Uterus (tissue), 4 donors: ENCODE measurements around the gene RNASE8. TPM values are rescaled to one million over a fixed set of nuclear protein-coding genes. Genes with fewer than 3 reads are reported as not detected.

Source experiments
- DNase-seq, 2 donors: peaks; one replicate each; pipeline ENCODE4 v3.0.0-alpha.2; 2019 to 2020
- H3K27ac ChIP-seq, 2 donors: fragments of 200-600 bp; sonication (generic); 1 replicate in 1 of 2; 2 replicates in 1 of 2; pipeline ENCODE4 v1.5.1; 2016 to 2018
- H3K27me3 ChIP-seq, 2 donors: fragments of 200-600 bp; sonication (generic); one replicate each; pipeline ENCODE4 v1.5.1; 2018 to 2019; ENCODE audit warnings: control low read depth in 1 of 2
- H3K36me3 ChIP-seq, 2 donors: fragments of 200-600 bp; sonication (generic); one replicate each; pipeline ENCODE4 v1.5.1; 2019; ENCODE audit warnings: control low read depth in 1 of 2
- H3K4me1 ChIP-seq, 2 donors: fragments of 200-600 bp; sonication (generic); one replicate each; pipeline ENCODE4 v1.5.1; 2018 to 2019; ENCODE audit warnings: control low read depth in 1 of 2
- H3K4me3 ChIP-seq, 2 donors: fragments of 200-600 bp; sonication (generic); 1 replicate in 1 of 2; 2 replicates in 1 of 2; pipeline ENCODE4 v1.5.1; 2018 to 2019; ENCODE audit warnings: mild to moderate bottlenecking in 1 of 2
- H3K9me3 ChIP-seq, 2 donors: fragments of 200-600 bp; sonication (generic); one replicate each; pipeline ENCODE4 v1.5.1; 2019; ENCODE audit warnings: control low read depth in 1 of 2
- CTCF ChIP-seq, 4 experiments: fragments of 200-600 bp in 2 of 4; fragments of 450-650 bp in 2 of 4; sonication (generic) in 2 of 4; IDR thresholded peaks; one replicate each; pipeline ENCODE4 v1.5.1; 2016 to 2019; ENCODE audit warnings: antibody characterized with exemption in 4 of 4, mild to moderate bottlenecking in 2 of 4, moderate library complexity in 1 of 4
- POLR2A ChIP-seq, 2 donors: fragments of 450-650 bp; IDR thresholded peaks; one replicate each; pipeline ENCODE4 v1.6.1; 2016; ENCODE audit warnings: antibody characterized with exemption in 2 of 2, mild to moderate bottlenecking in 1 of 2, moderate library complexity in 1 of 2
- intact Hi-C: fragments of 100-400 bp; cut with DNase I; formaldehyde crosslinking; loops from one replicate; pipeline ENCODE4 v1.15.1; 2023; ENCODE audit warnings: low total_unique reads
- total RNA-seq, 4 donors: library from RNA; depleted of rRNA in 3 of 4; stranded (reverse); fragments of >200 nt in 3 of 4; gene quantifications; one replicate each; pipeline versions ENCODE4 v1.1.0 to v1.2.4, GENCODE V29; 2014 to 2023
- donor health status: DM: yes; HTN: yes; CAD: no.

Gene RNASE8
- total RNA-seq, 4 donors from 2014 or later = not detected

- intact Hi-C loops = no loop called here
- TF ChIP-seq POLR2A (IDR thresholded peaks at IDR 0.05) (no peak), CTCF (IDR thresholded peaks at IDR 0.05) (no peak)
- H3K4me3 ChIP-seq = no peak overlapping the region
- H3K9me3 ChIP-seq = no peaks in the 10 kb centered on the region
- H3K36me3 ChIP-seq = no peaks in the 10 kb centered on the region
- H3K4me1 ChIP-seq = no peaks in the 10 kb centered on the region
- no peak for DNase-seq
- H3K27me3 ChIP-seq = no peaks in the 10 kb centered on the region
- H3K27ac ChIP-seq = no peak overlapping the region
These were observed 3.2 kb downstream of the RNASE8 start for GRCh38 chr14:21060614-21061346.

DNA sequence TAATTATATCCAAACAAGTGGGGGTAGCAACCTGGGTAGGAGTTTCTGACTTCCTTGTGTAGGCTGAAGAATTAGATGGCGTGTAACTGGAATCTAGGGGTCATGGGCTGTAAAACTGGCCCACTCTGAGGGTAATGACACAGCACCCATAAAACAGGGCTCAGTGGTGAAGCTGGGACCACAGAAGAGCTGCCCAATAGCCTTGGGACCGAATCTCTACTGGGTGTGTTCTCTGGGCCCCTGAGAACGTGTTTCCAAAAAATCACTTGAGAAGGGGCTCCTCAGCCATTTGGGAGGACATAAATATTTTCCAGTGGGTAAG lies 3.7 kb downstream of the RNASE8 start:
- Histone ChIP-seq H3K36me3 (no peaks in the 10 kb centered on the region), H3K4me3 (no peak overlapping the region), H3K27me3 (no peaks in the 10 kb centered on the region), H3K27ac (no peak overlapping the region), H3K4me1 (no peaks in the 10 kb centered on the region), H3K9me3 (no peaks in the 10 kb centered on the region)
- intact Hi-C loops = no loop called here
- DNase-seq = no peak
- TF ChIP-seq CTCF (IDR thresholded peaks at IDR 0.05) = no peak
- TF ChIP-seq POLR2A (IDR thresholded peaks at IDR 0.05) = no peak

- intact Hi-C loops = no loop called here
- H3K4me3 ChIP-seq = no peak overlapping the region
These were observed 5.9 kb downstream of the RNASE8 start for GRCh38 chr14:21063479-21063878.

GRCh38 chr14:21066882-21067502 lies 9.4 kb downstream of the RNASE8 start:
- no peaks in the 10 kb centered on the region for H3K4me1 ChIP-seq
- no peaks in the 10 kb centered on the region for H3K9me3 ChIP-seq
- no peaks in the 10 kb centered on the region for H3K36me3 ChIP-seq
- TF ChIP-seq CTCF (IDR thresholded peaks at IDR 0.05) (no peak), POLR2A (IDR thresholded peaks at IDR 0.05) (no peak)
- no peaks in the 10 kb centered on the region for H3K27me3 ChIP-seq
- H3K27ac ChIP-seq = no peak overlapping the region
- H3K4me3 ChIP-seq = no peak overlapping the region
- no peak for DNase-seq
- intact Hi-C loops = loop anchor here (5.0 kb wide), 1 partner anchor 35 kb away; the partner anchor contains the start of gene TMEM253

More at GRCh38 chr14:21063479-21063878, 5.9 kb downstream of the RNASE8 start:
- Histone ChIP-seq H3K36me3 (no peaks in the 10 kb centered on the region), H3K27me3 (no peaks in the 10 kb centered on the region), H3K4me1 (no peaks in the 10 kb centered on the region), H3K9me3 (no peaks in the 10 kb centered on the region), H3K27ac (no peak overlapping the region)
- DNase-seq = no peak
- no peak for TF ChIP-seq CTCF (IDR thresholded peaks at IDR 0.05)
